Measurements from ENCODE around the gene ANO2. TPM values are rescaled to one million over a fixed set of nuclear protein-coding genes. Genes with fewer than 3 reads are reported as not detected.
A peak's percentile ranks its signal among the peaks of the same experiment; 100 is the strongest.

ANO2 gene
- total RNA-seq, 4 donors from 2014 or later: 0.59 to 51.7 (median 15.1) TPM

- H3K4me3 ChIP-seq: no peak overlapping the region
- intact Hi-C loops (cut with DNase I; ENCODE audit: low total_unique reads): no loop called here
- peak in 1 of 2 donors; percentile 17 for DNase-seq
- H3K27ac ChIP-seq: no peak overlapping the region
- no peaks in the 10 kb centered on the region for H3K4me1 ChIP-seq
- H3K9me3 ChIP-seq: no peaks in the 10 kb centered on the region
- H3K27me3 ChIP-seq: no peaks in the 10 kb centered on the region
- no peak for TF ChIP-seq POLR2A (IDR thresholded peaks at IDR 0.05)
- TF ChIP-seq CTCF (IDR thresholded peaks at IDR 0.05): no peak
- no peaks in the 10 kb centered on the region for H3K36me3 ChIP-seq
Observed at GRCh38 chr12:5768581-5769196, 176.4 kb downstream of the ANO2 start.

- no peaks in the 10 kb centered on the region for H3K27me3 ChIP-seq
- no peak for DNase-seq
- intact Hi-C loops (cut with DNase I; ENCODE audit: low total_unique reads): no loop called here
- no peaks in the 10 kb centered on the region for H3K9me3 ChIP-seq
- no peaks in the 10 kb centered on the region for H3K36me3 ChIP-seq
- TF ChIP-seq CTCF (IDR thresholded peaks at IDR 0.05) (no peak), POLR2A (IDR thresholded peaks at IDR 0.05) (no peak)
- no peak overlapping the region for H3K27ac ChIP-seq
- H3K4me3 ChIP-seq: no peak overlapping the region
- H3K4me1 ChIP-seq: no peaks in the 10 kb centered on the region
Observed at GRCh38 chr12:5768171-5768570, 176.9 kb downstream of the ANO2 start.

GRCh38 chr12:5758347-5758746 is 186.7 kb downstream of the ANO2 start:
- Histone ChIP-seq H3K36me3 (no peaks in the 10 kb centered on the region), H3K27ac (no peak overlapping the region), H3K9me3 (no peaks in the 10 kb centered on the region), H3K4me3 (no peak overlapping the region), H3K27me3 (no peaks in the 10 kb centered on the region), H3K4me1 (no peaks in the 10 kb centered on the region)
- intact Hi-C loops (cut with DNase I; ENCODE audit: low total_unique reads): no loop called here
- TF ChIP-seq POLR2A (IDR thresholded peaks at IDR 0.05) (no peak), CTCF (IDR thresholded peaks at IDR 0.05) (no peak)
- no peak for DNase-seq

- Histone ChIP-seq H3K27ac (no peak overlapping the region), H3K9me3 (no peaks in the 10 kb centered on the region), H3K36me3 (no peaks in the 10 kb centered on the region), H3K27me3 (no peaks in the 10 kb centered on the region), H3K4me3 (no peak overlapping the region), H3K4me1 (no peaks in the 10 kb centered on the region)
- intact Hi-C loops (cut with DNase I; ENCODE audit: low total_unique reads): no loop called here
- no peak for TF ChIP-seq CTCF (IDR thresholded peaks at IDR 0.05)
- TF ChIP-seq POLR2A (IDR thresholded peaks at IDR 0.05): no peak
- DNase-seq: no peak
Observed at GRCh38 chr12:5756338-5756842, 188.7 kb downstream of the ANO2 start.

- no peaks in the 10 kb centered on the region for H3K27me3 ChIP-seq
- H3K4me1 ChIP-seq: no peaks in the 10 kb centered on the region
- H3K36me3 ChIP-seq: no peaks in the 10 kb centered on the region
- TF ChIP-seq POLR2A (IDR thresholded peaks at IDR 0.05) (no peak), CTCF (IDR thresholded peaks at IDR 0.05) (no peak)
- intact Hi-C loops (cut with DNase I; ENCODE audit: low total_unique reads): no loop called here
- H3K27ac ChIP-seq: no peak overlapping the region
- no peak overlapping the region for H3K4me3 ChIP-seq
- no peak for DNase-seq
- H3K9me3 ChIP-seq: no peaks in the 10 kb centered on the region
Observed at GRCh38 chr12:5748027-5748426, 197.0 kb downstream of the ANO2 start.

All from uterus (tissue), 4 donors.